ENCODE results near the gene TYROBP.
A peak's percentile ranks its signal among the peaks of the same experiment; 100 is the strongest.

The TYROBP gene

GRCh38 chr19:35861640-35862160, 46.4 kb downstream of the TYROBP start:
- H3K36me3 ChIP-seq (ENCODE audit: control insufficient read depth in 2 of 2, insufficient read depth in 2 of 2, low read length in 2 of 2) = no peaks in the 10 kb centered on the region
- peaks cover 25 to 47% of the 10 kb centered on the region in 2 donors for H3K27me3 ChIP-seq (ENCODE audit: control insufficient read depth in 2 of 2, insufficient read depth in 2 of 2, low read length in 2 of 2)

GRCh38 chr19:35860818-35861639, 47.1 kb downstream of the TYROBP start:
- no peak overlapping the region for H3K9ac ChIP-seq (ENCODE audit: low read depth in 1 of 2, low read length in 2 of 2)
- H3K27ac ChIP-seq (ENCODE audit: low read depth in 2 of 2, low read length in 2 of 2) = no peak overlapping the region
- H3K4me3 ChIP-seq (ENCODE audit: low read length in 2 of 2) = no peak overlapping the region
- H3K27me3 ChIP-seq (ENCODE audit: control insufficient read depth in 2 of 2, insufficient read depth in 2 of 2, low read length in 2 of 2) = peaks cover 28 to 52% of the 10 kb centered on the region in 2 donors
- no peaks in the 10 kb centered on the region for H3K9me3 ChIP-seq (ENCODE audit: control insufficient read depth in 2 of 2, low read length in 2 of 2)
- no peaks in the 10 kb centered on the region for H3K4me1 ChIP-seq (ENCODE audit: control insufficient read depth in 2 of 2, insufficient read depth in 2 of 2, low read length in 2 of 2)
- no peaks in the 10 kb centered on the region for H3K36me3 ChIP-seq (ENCODE audit: control insufficient read depth in 2 of 2, insufficient read depth in 2 of 2, low read length in 2 of 2)

More at GRCh38 chr19:35861640-35862160, 46.4 kb downstream of the TYROBP start:
- H3K9me3 ChIP-seq (ENCODE audit: control insufficient read depth in 2 of 2, low read length in 2 of 2) = no peaks in the 10 kb centered on the region
- H3K27ac ChIP-seq (ENCODE audit: low read depth in 2 of 2, low read length in 2 of 2) = no peak overlapping the region
- no peak overlapping the region for H3K4me3 ChIP-seq (ENCODE audit: low read length in 2 of 2)
- H3K4me1 ChIP-seq (ENCODE audit: control insufficient read depth in 2 of 2, insufficient read depth in 2 of 2, low read length in 2 of 2) = no peaks in the 10 kb centered on the region
- no peak overlapping the region for H3K9ac ChIP-seq (ENCODE audit: low read depth in 1 of 2, low read length in 2 of 2)

- H3K9ac ChIP-seq (ENCODE audit: low read depth in 1 of 2, low read length in 2 of 2) = no peak overlapping the region
- H3K4me3 ChIP-seq (ENCODE audit: low read length in 2 of 2) = no peak overlapping the region
- H3K4me1 ChIP-seq (ENCODE audit: control insufficient read depth in 2 of 2, insufficient read depth in 2 of 2, low read length in 2 of 2) = no peaks in the 10 kb centered on the region
- peaks cover 33 to 52% of the 10 kb centered on the region in 2 donors for H3K27me3 ChIP-seq (ENCODE audit: control insufficient read depth in 2 of 2, insufficient read depth in 2 of 2, low read length in 2 of 2)
- no peak overlapping the region for H3K27ac ChIP-seq (ENCODE audit: low read depth in 2 of 2, low read length in 2 of 2)
- H3K9me3 ChIP-seq (ENCODE audit: control insufficient read depth in 2 of 2, low read length in 2 of 2) = no peaks in the 10 kb centered on the region
- H3K36me3 ChIP-seq (ENCODE audit: control insufficient read depth in 2 of 2, insufficient read depth in 2 of 2, low read length in 2 of 2) = no peaks in the 10 kb centered on the region
Measured at GRCh38 chr19:35860436-35860817, 47.7 kb downstream of the TYROBP start.

- H3K9ac ChIP-seq (ENCODE audit: low read depth in 1 of 2, low read length in 2 of 2) = no peak overlapping the region
- no peaks in the 10 kb centered on the region for H3K9me3 ChIP-seq (ENCODE audit: control insufficient read depth in 2 of 2, low read length in 2 of 2)
- H3K4me1 ChIP-seq (ENCODE audit: control insufficient read depth in 2 of 2, insufficient read depth in 2 of 2, low read length in 2 of 2) = no peaks in the 10 kb centered on the region
- no peak overlapping the region for H3K4me3 ChIP-seq (ENCODE audit: low read length in 2 of 2)
- H3K27ac ChIP-seq (ENCODE audit: low read depth in 2 of 2, low read length in 2 of 2) = no peak overlapping the region
- no peaks in the 10 kb centered on the region for H3K36me3 ChIP-seq (ENCODE audit: control insufficient read depth in 2 of 2, insufficient read depth in 2 of 2, low read length in 2 of 2)
- peaks cover 39 to 61% of the 10 kb centered on the region in 2 donors for H3K27me3 ChIP-seq (ENCODE audit: control insufficient read depth in 2 of 2, insufficient read depth in 2 of 2, low read length in 2 of 2)
Measured at GRCh38 chr19:35859414-35859813, 48.7 kb downstream of the TYROBP start.

GRCh38 chr19:35858311-35858710, 49.8 kb downstream of the TYROBP start:
- Histone ChIP-seq H3K4me3 (ENCODE audit: low read length in 2 of 2) (no peak overlapping the region), H3K27me3 (ENCODE audit: control insufficient read depth in 2 of 2, insufficient read depth in 2 of 2, low read length in 2 of 2) (peaks cover 40 to 63% of the 10 kb centered on the region in 2 donors), H3K9ac (ENCODE audit: low read depth in 1 of 2, low read length in 2 of 2) (no peak overlapping the region), H3K36me3 (ENCODE audit: control insufficient read depth in 2 of 2, insufficient read depth in 2 of 2, low read length in 2 of 2) (no peaks in the 10 kb centered on the region), H3K9me3 (ENCODE audit: control insufficient read depth in 2 of 2, low read length in 2 of 2) (no peaks in the 10 kb centered on the region), H3K4me1 (ENCODE audit: control insufficient read depth in 2 of 2, insufficient read depth in 2 of 2, low read length in 2 of 2) (no peaks in the 10 kb centered on the region), H3K27ac (ENCODE audit: low read depth in 2 of 2, low read length in 2 of 2) (no peak overlapping the region)

GRCh38 chr19:35856546-35857149, 51.4 kb downstream of the TYROBP start, which contains the start of gene KIRREL2:
Gene KIRREL2 (plus strand): TSS chr19:35856911. CDS start chr19:35857120, 209 bp downstream.
- Histone ChIP-seq H3K36me3 (ENCODE audit: control insufficient read depth in 2 of 2, insufficient read depth in 2 of 2, low read length in 2 of 2) (no peaks in the 10 kb centered on the region), H3K9me3 (ENCODE audit: control insufficient read depth in 2 of 2, low read length in 2 of 2) (no peaks in the 10 kb centered on the region), H3K9ac (ENCODE audit: low read depth in 1 of 2, low read length in 2 of 2) (no peak within 1 kb of the TSS), H3K27ac (ENCODE audit: low read depth in 2 of 2, low read length in 2 of 2) (no peak within 1 kb of the TSS), H3K27me3 (ENCODE audit: control insufficient read depth in 2 of 2, insufficient read depth in 2 of 2, low read length in 2 of 2) (peaks cover 38 to 52% of the 10 kb centered on the region in 2 donors), H3K4me1 (ENCODE audit: control insufficient read depth in 2 of 2, insufficient read depth in 2 of 2, low read length in 2 of 2) (no peaks in the 10 kb centered on the region), H3K4me3 (ENCODE audit: low read length in 2 of 2) (peak within 1 kb of the TSS; percentile 2 to 48)
